Neural cell (in vitro differentiated cells): ENCODE data around the gene LENEP.

Source experiments
- EP300 ChIP-seq: fragments of 450-650 bp; conservative IDR thresholded peaks from 2 replicates; pipeline ENCODE4 v1.6.1; 2014; ENCODE audit warnings: antibody characterized with exemption, mild to moderate bottlenecking, moderate library complexity; ENCODE audit not compliant: poor library complexity, severe bottlenecking
- EZH2 ChIP-seq: fragments of 200-600, 300-800 bp; shearing (Covaris generic), sonication (generic); IDR thresholded peaks from 2 replicates; pipeline ENCODE4 v1.6.1; 2014; ENCODE audit warnings: antibody characterized with exemption, low read length, borderline replicate concordance, mild to moderate bottlenecking; ENCODE audit not compliant: insufficient read depth, poor library complexity, severe bottlenecking
- POLR2AphosphoS5 ChIP-seq: IDR thresholded peaks from 2 replicates; pipeline ENCODE4 v1.6.1; 2012
- RAD21 ChIP-seq: fragments of 450-650 bp; conservative IDR thresholded peaks from 2 replicates; pipeline ENCODE4 v1.6.1; 2014; ENCODE audit warnings: antibody characterized with exemption, mild to moderate bottlenecking, moderate library complexity
- TF ChIP-seq, protein P1 (sequence below): fragments of 450-650 bp; IDR thresholded peaks from 2 replicates; pipeline ENCODE4 v1.5.1; 2014; ENCODE audit warnings: antibody characterized with exemption, mild to moderate bottlenecking, moderate library complexity; ENCODE audit not compliant: poor library complexity, severe bottlenecking
- TF ChIP-seq, protein P2 (sequence below): IDR thresholded peaks from 2 replicates; pipeline ENCODE4 v1.6.1; 2012; ENCODE audit warnings: borderline replicate concordance

DNA sequence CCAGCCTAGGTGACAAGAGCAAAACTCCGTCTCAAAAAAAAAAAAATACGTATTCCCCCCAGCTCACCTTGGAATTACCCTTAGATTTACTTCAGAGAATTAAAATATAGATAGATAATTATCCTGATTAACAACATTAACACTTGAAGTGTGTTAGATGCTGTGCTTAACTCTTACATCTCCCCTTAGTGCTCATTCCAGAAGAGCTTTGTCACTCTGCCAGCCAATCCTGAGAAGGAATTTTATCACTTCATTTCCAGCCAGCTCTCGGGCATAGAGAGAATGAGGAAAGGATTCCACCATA is 21.2 kb upstream of the LENEP start:
- TF ChIP-seq, protein P1, sequence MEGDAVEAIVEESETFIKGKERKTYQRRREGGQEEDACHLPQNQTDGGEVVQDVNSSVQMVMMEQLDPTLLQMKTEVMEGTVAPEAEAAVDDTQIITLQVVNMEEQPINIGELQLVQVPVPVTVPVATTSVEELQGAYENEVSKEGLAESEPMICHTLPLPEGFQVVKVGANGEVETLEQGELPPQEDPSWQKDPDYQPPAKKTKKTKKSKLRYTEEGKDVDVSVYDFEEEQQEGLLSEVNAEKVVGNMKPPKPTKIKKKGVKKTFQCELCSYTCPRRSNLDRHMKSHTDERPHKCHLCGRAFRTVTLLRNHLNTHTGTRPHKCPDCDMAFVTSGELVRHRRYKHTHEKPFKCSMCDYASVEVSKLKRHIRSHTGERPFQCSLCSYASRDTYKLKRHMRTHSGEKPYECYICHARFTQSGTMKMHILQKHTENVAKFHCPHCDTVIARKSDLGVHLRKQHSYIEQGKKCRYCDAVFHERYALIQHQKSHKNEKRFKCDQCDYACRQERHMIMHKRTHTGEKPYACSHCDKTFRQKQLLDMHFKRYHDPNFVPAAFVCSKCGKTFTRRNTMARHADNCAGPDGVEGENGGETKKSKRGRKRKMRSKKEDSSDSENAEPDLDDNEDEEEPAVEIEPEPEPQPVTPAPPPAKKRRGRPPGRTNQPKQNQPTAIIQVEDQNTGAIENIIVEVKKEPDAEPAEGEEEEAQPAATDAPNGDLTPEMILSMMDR: no peak
- TF ChIP-seq EZH2 (no peak), EP300 (no peak), RAD21 (no peak), POLR2AphosphoS5 (no peak)
- TF ChIP-seq, protein P2, sequence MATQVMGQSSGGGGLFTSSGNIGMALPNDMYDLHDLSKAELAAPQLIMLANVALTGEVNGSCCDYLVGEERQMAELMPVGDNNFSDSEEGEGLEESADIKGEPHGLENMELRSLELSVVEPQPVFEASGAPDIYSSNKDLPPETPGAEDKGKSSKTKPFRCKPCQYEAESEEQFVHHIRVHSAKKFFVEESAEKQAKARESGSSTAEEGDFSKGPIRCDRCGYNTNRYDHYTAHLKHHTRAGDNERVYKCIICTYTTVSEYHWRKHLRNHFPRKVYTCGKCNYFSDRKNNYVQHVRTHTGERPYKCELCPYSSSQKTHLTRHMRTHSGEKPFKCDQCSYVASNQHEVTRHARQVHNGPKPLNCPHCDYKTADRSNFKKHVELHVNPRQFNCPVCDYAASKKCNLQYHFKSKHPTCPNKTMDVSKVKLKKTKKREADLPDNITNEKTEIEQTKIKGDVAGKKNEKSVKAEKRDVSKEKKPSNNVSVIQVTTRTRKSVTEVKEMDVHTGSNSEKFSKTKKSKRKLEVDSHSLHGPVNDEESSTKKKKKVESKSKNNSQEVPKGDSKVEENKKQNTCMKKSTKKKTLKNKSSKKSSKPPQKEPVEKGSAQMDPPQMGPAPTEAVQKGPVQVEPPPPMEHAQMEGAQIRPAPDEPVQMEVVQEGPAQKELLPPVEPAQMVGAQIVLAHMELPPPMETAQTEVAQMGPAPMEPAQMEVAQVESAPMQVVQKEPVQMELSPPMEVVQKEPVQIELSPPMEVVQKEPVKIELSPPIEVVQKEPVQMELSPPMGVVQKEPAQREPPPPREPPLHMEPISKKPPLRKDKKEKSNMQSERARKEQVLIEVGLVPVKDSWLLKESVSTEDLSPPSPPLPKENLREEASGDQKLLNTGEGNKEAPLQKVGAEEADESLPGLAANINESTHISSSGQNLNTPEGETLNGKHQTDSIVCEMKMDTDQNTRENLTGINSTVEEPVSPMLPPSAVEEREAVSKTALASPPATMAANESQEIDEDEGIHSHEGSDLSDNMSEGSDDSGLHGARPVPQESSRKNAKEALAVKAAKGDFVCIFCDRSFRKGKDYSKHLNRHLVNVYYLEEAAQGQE: no peak
